ENCODE measurements around the gene TTC29.

DNA sequence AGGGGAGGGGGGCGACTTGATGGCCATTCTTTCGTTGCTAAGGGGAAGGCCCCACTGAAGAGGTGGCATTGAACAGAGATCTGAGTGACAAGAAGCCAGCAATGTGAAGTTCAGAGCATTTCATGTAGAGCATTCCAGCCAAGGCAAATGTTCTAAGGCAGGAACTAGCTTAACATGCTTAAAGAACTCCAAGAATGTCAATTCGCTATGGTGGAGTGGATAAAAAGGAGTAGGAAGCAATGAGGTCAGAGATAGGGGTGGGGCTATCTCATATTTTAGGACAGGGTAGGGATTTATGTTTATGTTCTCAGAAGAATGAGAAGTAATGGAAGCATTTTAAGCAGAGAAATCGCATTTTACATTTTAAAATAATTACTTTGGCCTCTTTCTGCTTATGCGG lies 130.9 kb downstream of the TTC29 start:
- TF ChIP-seq POLR2A (IDR thresholded peaks at IDR 0.05) = no peak
- no peak for TF ChIP-seq POLR2AphosphoS5 (IDR thresholded peaks at IDR 0.05)
